ENCODE results near the gene PIP4K2B. TPM values are rescaled to one million over a fixed set of nuclear protein-coding genes. Genes with fewer than 3 reads are reported as not detected.

The PIP4K2B gene
- total and polyA plus RNA-seq, 2 experiments from 2014 or later: 11.1 to 39.3 TPM

DNA sequence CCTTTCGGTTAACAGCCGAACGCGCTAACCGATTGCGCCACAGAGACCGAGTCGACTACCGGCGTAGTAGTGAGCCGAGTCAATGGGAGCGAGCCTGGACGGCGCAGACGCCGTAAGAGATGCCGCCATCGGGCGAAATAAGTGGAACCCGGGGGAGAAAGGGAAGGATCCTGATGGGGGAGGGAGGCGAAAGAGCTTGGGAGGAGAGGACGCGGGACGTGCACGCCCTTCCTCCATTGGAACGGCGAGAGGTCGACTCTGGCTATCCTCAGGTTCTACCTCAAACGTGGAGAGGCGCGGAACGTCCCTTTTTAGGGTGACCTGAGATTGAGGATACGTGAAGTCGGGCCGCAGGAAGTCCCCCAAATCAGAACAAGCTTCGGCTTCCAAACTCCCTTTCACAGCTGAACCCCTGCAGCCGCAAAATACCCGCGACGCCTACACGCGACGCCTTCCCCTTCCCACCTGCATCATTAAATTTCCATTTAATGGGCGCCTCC lies 47.5 kb downstream of the PIP4K2B start:
- Histone ChIP-seq H3K79me2 (peaks cover 37% of the 10 kb centered on the region), H3K9me3 (ENCODE audit: low read depth) (no peaks in the 10 kb centered on the region), H3K27ac (peak overlapping the region; percentile 82), H3K4me2 (peak overlapping the region; percentile 99), H3K9me2 (replicated peaks; ENCODE audit: insufficient read depth) (no peaks in the 10 kb centered on the region), H2AFZ (peak overlapping the region; percentile 76), H3K36me3 (replicated peaks; ENCODE audit: insufficient read depth, low read depth) (no peaks in the 10 kb centered on the region), H3K4me1 (ENCODE audit: insufficient read depth) (peaks cover 26% of the 10 kb centered on the region), H3K27me3 (no peaks in the 10 kb centered on the region), H4K20me1 (ENCODE audit: insufficient read depth, poor library complexity, severe bottlenecking) (no peaks in the 10 kb centered on the region), H3K4me3 (peak overlapping the region; percentile 39)
- 1% methylated on average over 44 of the region's 44 CpGs for WGBS (ENCODE audit: low lambda C conversion rate, missing lambda C conversion rate)
- TF ChIP-seq, protein P1, sequence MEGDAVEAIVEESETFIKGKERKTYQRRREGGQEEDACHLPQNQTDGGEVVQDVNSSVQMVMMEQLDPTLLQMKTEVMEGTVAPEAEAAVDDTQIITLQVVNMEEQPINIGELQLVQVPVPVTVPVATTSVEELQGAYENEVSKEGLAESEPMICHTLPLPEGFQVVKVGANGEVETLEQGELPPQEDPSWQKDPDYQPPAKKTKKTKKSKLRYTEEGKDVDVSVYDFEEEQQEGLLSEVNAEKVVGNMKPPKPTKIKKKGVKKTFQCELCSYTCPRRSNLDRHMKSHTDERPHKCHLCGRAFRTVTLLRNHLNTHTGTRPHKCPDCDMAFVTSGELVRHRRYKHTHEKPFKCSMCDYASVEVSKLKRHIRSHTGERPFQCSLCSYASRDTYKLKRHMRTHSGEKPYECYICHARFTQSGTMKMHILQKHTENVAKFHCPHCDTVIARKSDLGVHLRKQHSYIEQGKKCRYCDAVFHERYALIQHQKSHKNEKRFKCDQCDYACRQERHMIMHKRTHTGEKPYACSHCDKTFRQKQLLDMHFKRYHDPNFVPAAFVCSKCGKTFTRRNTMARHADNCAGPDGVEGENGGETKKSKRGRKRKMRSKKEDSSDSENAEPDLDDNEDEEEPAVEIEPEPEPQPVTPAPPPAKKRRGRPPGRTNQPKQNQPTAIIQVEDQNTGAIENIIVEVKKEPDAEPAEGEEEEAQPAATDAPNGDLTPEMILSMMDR (IDR thresholded peaks at IDR 0.05; ENCODE audit: poor library complexity): no peak
- DNase-seq (ENCODE audit: low spot score): peak; percentile 94

DNA sequence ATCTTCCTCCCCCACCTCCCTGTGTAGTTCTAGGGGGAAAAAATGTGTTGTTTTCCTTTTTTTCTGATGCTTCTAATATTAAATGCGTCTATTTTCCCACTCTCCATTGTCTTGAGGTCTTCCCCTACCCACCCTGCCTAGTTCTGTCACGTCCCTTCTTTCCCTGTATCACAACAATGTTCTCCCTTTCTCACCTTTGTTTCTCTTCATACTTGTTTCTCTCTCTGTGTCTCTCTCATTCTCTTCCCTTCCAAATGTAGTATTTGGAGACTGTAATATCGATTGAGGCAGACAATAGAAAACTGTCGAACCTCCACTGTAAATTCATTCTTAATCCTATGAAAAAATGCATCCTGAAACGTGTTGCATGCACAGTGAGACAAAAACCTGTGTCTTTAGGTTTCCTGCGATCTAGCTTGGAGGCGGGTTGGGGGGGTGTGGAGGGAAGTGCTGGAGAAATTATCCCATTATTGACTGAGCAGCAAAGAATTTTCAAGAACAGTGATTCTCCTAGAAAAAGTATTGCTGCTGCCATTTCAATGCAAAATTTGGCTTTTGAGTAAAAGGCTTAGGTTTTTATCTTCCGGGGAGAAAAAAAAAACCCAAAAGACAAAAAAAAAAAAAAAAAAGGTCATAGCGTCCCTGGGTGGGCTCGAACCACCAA lies 48.1 kb downstream of the PIP4K2B start:
- Histone ChIP-seq H3K27ac (peak overlapping the region; percentile 48), H3K9me3 (ENCODE audit: low read depth) (no peaks in the 10 kb centered on the region), H3K27me3 (no peaks in the 10 kb centered on the region)

DNA sequence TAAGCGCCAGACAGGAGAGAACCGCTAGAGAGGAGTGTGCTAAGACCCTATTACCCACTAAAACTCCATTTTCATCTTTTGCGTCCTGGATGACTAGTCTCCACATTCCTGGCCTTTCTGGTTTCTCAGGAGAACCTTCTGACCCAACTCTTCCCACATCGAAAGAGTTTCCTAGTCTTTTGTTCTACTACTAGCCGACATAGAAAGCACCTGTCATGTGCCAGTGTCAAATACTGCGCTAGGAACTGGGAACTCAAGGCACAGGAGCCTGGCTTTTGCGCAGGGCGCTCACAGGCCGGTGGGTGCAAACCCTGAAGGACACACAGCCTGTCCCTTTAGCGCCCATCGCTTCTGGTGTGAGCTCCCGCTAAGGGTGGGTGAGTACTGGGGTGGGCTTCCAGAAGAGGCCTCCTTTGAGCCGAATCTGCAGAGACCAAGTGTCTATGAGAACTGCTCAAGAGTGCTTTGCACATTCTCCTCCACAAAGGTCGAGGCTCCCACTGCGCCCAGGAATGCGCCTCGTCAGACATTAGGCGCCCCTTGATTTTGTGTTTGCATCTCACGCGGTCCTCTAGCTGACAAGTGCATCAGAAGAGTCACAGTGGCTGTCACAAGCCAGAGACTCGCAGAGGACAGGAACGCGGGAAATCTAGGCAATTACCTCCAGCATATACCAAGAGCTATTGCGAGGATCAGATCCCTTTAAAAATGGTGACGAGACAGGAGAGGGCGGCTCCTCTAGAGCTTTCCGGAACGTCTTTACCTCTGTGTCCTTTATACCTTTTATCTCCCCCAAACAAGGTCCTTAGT lies 48.8 kb downstream of the PIP4K2B start:
- TF ChIP-seq EZH2phosphoT487 (IDR thresholded peaks at IDR 0.05; ENCODE audit: low read depth, severe bottlenecking, unreplicated experiment): no peak
- TF ChIP-seq, protein P1 (IDR thresholded peaks at IDR 0.05; ENCODE audit: poor library complexity): no peak
- no peak for TF ChIP-seq EZH2 (IDR thresholded peaks at IDR 0.05; ENCODE audit: borderline replicate concordance)
- H3K9me2 ChIP-seq (replicated peaks; ENCODE audit: insufficient read depth): no peaks in the 10 kb centered on the region
- DNase-seq (ENCODE audit: low spot score): peak; percentile 25
- H3K27me3 ChIP-seq: no peaks in the 10 kb centered on the region
- peak overlapping the region; percentile 75 for H3K27ac ChIP-seq
- WGBS (ENCODE audit: low lambda C conversion rate, missing lambda C conversion rate): 12% methylated on average over 27 of the region's 28 CpGs
- H3K4me3 ChIP-seq: peak overlapping the region; percentile 56
- no peaks in the 10 kb centered on the region for H3K36me3 ChIP-seq (replicated peaks; ENCODE audit: insufficient read depth, low read depth)
- H4K20me1 ChIP-seq (ENCODE audit: insufficient read depth, poor library complexity, severe bottlenecking): peaks cover 8% of the 10 kb centered on the region
- H3K79me2 ChIP-seq: peaks cover 51% of the 10 kb centered on the region
- H2AFZ ChIP-seq: peak overlapping the region; percentile 66
- peak overlapping the region; percentile 99 for H3K4me2 ChIP-seq
- H3K9me3 ChIP-seq (ENCODE audit: low read depth): no peaks in the 10 kb centered on the region
- H3K4me1 ChIP-seq (ENCODE audit: insufficient read depth): peaks cover 38% of the 10 kb centered on the region

More for the DNA sequence above, 48.1 kb downstream of the PIP4K2B start:
- Histone ChIP-seq H3K4me2 (peak overlapping the region; percentile 99), H3K4me3 (peak overlapping the region; percentile 39), H4K20me1 (ENCODE audit: insufficient read depth, poor library complexity, severe bottlenecking) (peaks cover 5% of the 10 kb centered on the region), H2AFZ (peak overlapping the region; percentile 66), H3K4me1 (ENCODE audit: insufficient read depth) (peaks cover 31% of the 10 kb centered on the region), H3K9me2 (replicated peaks; ENCODE audit: insufficient read depth) (no peaks in the 10 kb centered on the region), H3K79me2 (peaks cover 43% of the 10 kb centered on the region), H3K36me3 (replicated peaks; ENCODE audit: insufficient read depth, low read depth) (no peaks in the 10 kb centered on the region)
- peak; percentile 26 for DNase-seq (ENCODE audit: low spot score)
- WGBS (ENCODE audit: low lambda C conversion rate, missing lambda C conversion rate): 3% methylated on average over 10 of the region's 10 CpGs
- TF ChIP-seq, protein P1 (IDR thresholded peaks at IDR 0.05; ENCODE audit: poor library complexity): no peak
- TF ChIP-seq EZH2 (IDR thresholded peaks at IDR 0.05; ENCODE audit: borderline replicate concordance): no peak
- no peak for TF ChIP-seq EZH2phosphoT487 (IDR thresholded peaks at IDR 0.05; ENCODE audit: low read depth, severe bottlenecking, unreplicated experiment)
